GM12801 (cell line): ENCODE results near the gene CTNS.

Experiments used
- CTCF ChIP-seq: IDR thresholded peaks from one replicate; pipeline ENCODE4 v1.5.1; 2011; ENCODE audit warnings: control low read depth; ENCODE audit not compliant: insufficient read length; ENCODE audit errors: extremely low read depth

Gene CTNS

GRCh38 chr17:3663102-3664011, 26.8 kb downstream of the CTNS start:
- TF ChIP-seq CTCF: no peak

- no peak for TF ChIP-seq CTCF
Observed at GRCh38 chr17:3665834-3666233, 29.3 kb downstream of the CTNS start.

GRCh38 chr17:3666516-3666915, 30.0 kb downstream of the CTNS start:
- no peak for TF ChIP-seq CTCF

GRCh38 chr17:3667366-3668278, 31.1 kb downstream of the CTNS start:
- TF ChIP-seq CTCF: no peak

GRCh38 chr17:3668279-3669084, 31.9 kb downstream of the CTNS start, which contains the start of the genes EMC6 and TAX1BP3:
EMC6 (plus strand) TSS chr17:3668812; CDS start chr17:3669147, 335 bp downstream.
TAX1BP3 (minus strand) TSS chr17:3668578; CDS start chr17:3668526, 52 bp downstream.
- TF ChIP-seq CTCF: no peak

- no peak for TF ChIP-seq CTCF
Observed at GRCh38 chr17:3669085-3669347, 32.5 kb downstream of the CTNS start.
